ENCODE data around the gene PPP1R26. TPM values are rescaled to one million over a fixed set of nuclear protein-coding genes. Genes with fewer than 3 reads are reported as not detected.

PPP1R26 gene
- total and polyA plus RNA-seq, 2 of the 13 experiments (the other 11 are each of a cell fraction or from before 2014, with no cell fraction given): 8.6 to 11.6 TPM

GRCh38 chr9:135506327-135507103 is 26.9 kb downstream of the PPP1R26 start:
- in situ Hi-C loops (cut with HindIII; ENCODE audit: extremely low pct_ligation_motif_present, low pct_unique_long_range_greater_than_20kb): no loop called here
- H2AFZ ChIP-seq (ENCODE audit: low read length): no peak overlapping the region
- H4K20me1 ChIP-seq (ENCODE audit: insufficient read depth, low read length): peaks cover 16% of the 10 kb centered on the region
- H3K4me1 ChIP-seq (ENCODE audit: insufficient read depth, low read length): peaks cover 30% of the 10 kb centered on the region
- H3K36me3 ChIP-seq (replicated peaks in 1 of 2; ENCODE audit: control insufficient read depth in 1 of 2, insufficient read depth in 2 of 2, low read length in 2 of 2): peaks cover 13 to 26% of the 10 kb centered on the region in 2 experiments
- H3K27me3 ChIP-seq (ENCODE audit: control insufficient read depth in 1 of 2, insufficient read depth in 2 of 2, low read length in 2 of 2): peaks cover 2 to 12% of the 10 kb centered on the region in 2 experiments; a peak in 1 of 5 replicates
- BruUV-seq (replicated peaks): no TSS peak
- CTCF ChIA-PET (ENCODE audit: low intra/inter-chr PET ratio, low total read pairs): no interaction called here
- no peaks in the 10 kb centered on the region for H3K9me3 ChIP-seq (ENCODE audit: low read length)
- intact Hi-C loops (cut with micrococcal nuclease; ENCODE audit: unreplicated experiment): no loop called here
- DNase-seq (ENCODE audit: low spot score): no peak
- H3K27ac ChIP-seq (ENCODE audit: extremely low read length, insufficient read depth, low read length): no peak overlapping the region
- H3K4me2 ChIP-seq (ENCODE audit: low read depth, low read length): peak overlapping the region; percentile 62
- H3K79me2 ChIP-seq (ENCODE audit: insufficient read depth, low read length): peaks cover 6% of the 10 kb centered on the region
- peak overlapping the region in 1 of 3 experiments; percentile 43; a peak in 1 of 6 replicates for H3K4me3 ChIP-seq (replicated peaks in 1 of 3; ENCODE audit: insufficient read depth in 1 of 3, low read depth in 2 of 3, low read length in 3 of 3)
- peak; percentile 61 for ATAC-seq
- FAIRE-seq: no peak
- H3K9ac ChIP-seq (ENCODE audit: insufficient read depth, low read depth, low read length): no peak overlapping the region
- no CpG with 5 or more reads among the region's 14 CpGs for WGBS (ENCODE audit: low lambda C conversion rate)
- POLR2A ChIA-PET: interaction anchor here (0.6 kb wide), 1 partner anchor 1305 kb away, joined by 3 read pairs; no protein-coding TSS in a partner anchor
- peak; percentile 43 for TF ChIP-seq ZFX (CRISPR knock-in tag; IDR thresholded peaks at IDR 0.05; ENCODE audit: low read depth)
- TF ChIP-seq ZNF574 (CRISPR knock-in tag; IDR thresholded peaks at IDR 0.05): peak; percentile 36; the same call in 1 of the 2 replicates
- TF ChIP-seq KMT2A (CRISPR knock-in tag; IDR thresholded peaks at IDR 0.05): no peak
- TF ChIP-seq ZNF564 (CRISPR knock-in tag; IDR thresholded peaks at IDR 0.05): no peak
- TF ChIP-seq HBP1 (CRISPR knock-in tag; IDR thresholded peaks at IDR 0.05; ENCODE audit: low read depth): no peak
- TF ChIP-seq ONECUT2 (CRISPR knock-in tag; IDR thresholded peaks at IDR 0.05): no peak
- TF ChIP-seq POLR2AphosphoS5 (IDR thresholded peaks at IDR 0.05; ENCODE audit: low read depth, low read length): no peak
- no peak for TF ChIP-seq TGIF2 (CRISPR knock-in tag; IDR thresholded peaks at IDR 0.05)
- no peak for TF ChIP-seq JUN (CRISPR knock-in tag; IDR thresholded peaks at IDR 0.05)
- no peak for TF ChIP-seq SIX4 (CRISPR knock-in tag; IDR thresholded peaks at IDR 0.05)
- TF ChIP-seq CEBPB (IDR thresholded peaks at IDR 0.05; ENCODE audit: borderline replicate concordance, low read depth, low read length): no peak
- TF ChIP-seq ZNF510 (CRISPR knock-in tag; IDR thresholded peaks at IDR 0.05; ENCODE audit: low read depth): no peak
- TF ChIP-seq CREM (IDR thresholded peaks at IDR 0.05): no peak
- no peak for TF ChIP-seq CREM (CRISPR knock-in tag; IDR thresholded peaks at IDR 0.05)
- TF ChIP-seq RARA (CRISPR knock-in tag; IDR thresholded peaks at IDR 0.05): peak; percentile 28; the same call in 1 of the 2 replicates
- no peak for TF ChIP-seq ZNF17 (CRISPR knock-in tag; IDR thresholded peaks at IDR 0.05)
- TF ChIP-seq KDM4B (CRISPR knock-in tag; IDR thresholded peaks at IDR 0.05): no peak
- no peak for TF ChIP-seq TFE3 (CRISPR knock-in tag; IDR thresholded peaks at IDR 0.05)
- TF ChIP-seq NR2F1 (CRISPR knock-in tag; IDR thresholded peaks at IDR 0.05): 0 out of 4 replicates have a peak, but pooled peaks of 1 of the 2 experiments have one; percentile 45
- no peak for TF ChIP-seq MAF1 (CRISPR knock-in tag; IDR thresholded peaks at IDR 0.05; ENCODE audit: borderline replicate concordance)
- no peak for TF ChIP-seq ZNF34 (CRISPR knock-in tag; IDR thresholded peaks at IDR 0.05; ENCODE audit: borderline replicate concordance)

Data from HepG2 (cell line).